ENCODE data around the gene FSTL4.
A peak's percentile ranks its signal among the peaks of the same experiment; 100 is the strongest.

Gene FSTL4

DNA sequence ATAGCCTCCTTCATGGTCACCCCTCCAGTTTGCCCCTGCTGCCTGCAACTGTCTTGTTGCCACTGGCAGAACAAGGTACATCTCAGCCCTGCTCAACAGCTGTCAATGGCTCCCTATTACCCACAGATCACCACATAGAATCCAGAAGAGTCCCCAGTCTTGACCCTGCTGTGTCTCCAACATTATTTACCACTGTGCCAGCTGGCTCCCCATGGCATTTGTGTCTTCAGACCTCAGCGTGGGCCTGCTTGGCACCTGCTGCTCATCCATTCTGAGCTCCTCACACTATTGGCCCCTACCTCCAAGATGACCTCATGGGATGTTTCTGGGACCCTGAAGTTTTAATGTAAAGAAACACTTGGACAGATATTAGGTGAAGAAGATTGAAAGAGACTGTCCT is 358.7 kb downstream of the FSTL4 start:
- no peak for DNase-seq (ENCODE audit: insufficient read length, low spot score)
- no peak for FAIRE-seq

DNA sequence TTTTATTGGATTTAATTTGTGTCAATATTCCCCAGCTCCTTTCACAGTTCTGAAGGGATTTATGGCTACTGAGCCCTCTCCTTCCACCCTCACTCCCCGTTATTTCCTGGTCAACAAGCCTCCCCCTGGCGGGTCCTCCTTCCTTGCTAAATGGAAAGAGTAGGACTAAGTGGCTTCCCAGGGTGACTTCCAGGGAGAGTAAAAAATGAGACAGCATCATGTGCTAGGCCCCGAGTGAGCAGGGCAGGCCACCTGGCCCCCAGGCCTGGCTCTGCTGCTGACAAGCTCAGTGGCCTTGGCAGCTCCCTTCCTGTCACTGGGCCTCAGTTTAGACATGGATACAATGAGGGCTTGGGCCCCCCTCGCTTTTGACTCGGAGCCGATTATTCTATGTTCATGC is 359.3 kb downstream of the FSTL4 start:
- FAIRE-seq (no peak), DNase-seq (ENCODE audit: insufficient read length, low spot score) (no peak)

DNA sequence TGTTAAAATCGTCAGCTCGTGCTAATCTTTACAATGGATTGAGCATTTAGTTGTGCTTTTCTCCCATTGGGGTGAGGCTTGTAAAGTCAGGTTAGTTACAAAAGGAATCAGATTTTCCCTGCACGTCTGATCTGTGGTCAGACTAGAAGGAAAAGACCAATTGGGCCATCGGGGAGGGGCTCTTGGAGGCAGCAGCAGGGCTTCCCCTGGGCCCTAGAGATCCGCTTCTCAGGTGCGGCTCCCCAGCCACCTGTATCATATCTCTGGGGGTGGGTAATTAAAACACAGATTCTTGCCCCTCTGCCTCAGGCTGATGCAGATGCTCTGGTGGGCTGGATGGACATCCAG is 360.2 kb downstream of the FSTL4 start:
- FAIRE-seq (no peak), DNase-seq (ENCODE audit: insufficient read length, low spot score) (no peak)

DNA sequence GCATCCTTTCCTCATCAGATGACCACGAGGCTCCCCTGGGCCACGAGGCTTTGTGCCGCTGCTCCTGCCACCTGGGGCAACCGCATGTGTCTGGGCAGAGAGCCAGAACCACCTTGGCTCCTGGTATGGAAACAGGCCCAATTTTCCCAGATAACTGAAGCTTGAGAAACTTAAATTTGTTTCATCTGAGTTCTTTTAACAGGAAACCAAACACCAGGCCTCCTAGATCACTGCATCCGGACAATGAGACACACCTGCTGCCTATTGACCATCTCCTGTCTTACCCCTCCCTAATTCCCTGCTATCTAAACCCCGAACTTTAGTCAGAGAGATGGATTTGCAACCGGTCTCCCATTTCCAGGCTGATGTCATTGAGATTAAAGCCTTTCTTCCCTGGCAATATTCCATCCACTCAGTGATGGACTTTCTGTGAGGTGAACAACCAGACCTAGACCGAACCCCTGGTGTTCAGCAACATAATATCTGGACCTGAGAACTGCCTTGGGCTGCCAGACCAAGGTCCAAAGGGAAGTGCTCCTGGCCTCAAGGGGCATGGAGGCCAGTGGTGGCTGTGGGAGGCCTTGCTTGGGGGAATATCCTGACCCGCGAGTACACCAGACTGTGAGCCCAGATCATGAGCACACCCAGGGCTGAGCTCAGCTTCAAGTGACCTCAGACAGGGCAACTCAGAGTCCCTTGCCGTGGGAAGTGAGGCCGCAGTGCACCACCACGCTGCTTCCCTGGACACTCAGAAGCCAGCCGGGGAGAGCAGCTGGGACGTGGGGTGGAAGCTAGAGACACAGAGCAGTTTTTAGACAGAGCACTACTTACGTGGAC is 360.8 kb downstream of the FSTL4 start:
- FAIRE-seq: no peak
- no peak for DNase-seq (ENCODE audit: insufficient read length, low spot score)

DNA sequence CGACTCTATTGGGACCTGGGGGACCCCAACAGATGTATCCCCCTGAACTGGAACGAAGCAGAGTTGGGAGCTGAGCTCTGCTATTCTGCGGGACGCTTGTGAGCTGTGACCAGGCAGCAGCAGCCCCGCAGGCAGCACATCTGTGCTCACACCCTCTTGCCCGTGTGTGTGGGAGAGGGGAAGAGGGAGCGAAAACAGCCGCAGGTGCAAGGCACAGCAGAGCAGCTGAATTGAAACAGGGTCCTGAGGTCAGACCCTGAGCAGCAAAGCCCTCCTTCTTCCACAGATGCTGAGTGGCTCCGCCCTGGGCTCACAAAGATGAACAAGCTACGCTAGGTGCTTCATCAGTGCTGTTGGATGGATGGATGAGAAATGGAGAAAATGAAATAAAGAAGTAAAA is 361.8 kb downstream of the FSTL4 start:
- DNase-seq (ENCODE audit: insufficient read length, low spot score): no peak
- FAIRE-seq: no peak

DNA sequence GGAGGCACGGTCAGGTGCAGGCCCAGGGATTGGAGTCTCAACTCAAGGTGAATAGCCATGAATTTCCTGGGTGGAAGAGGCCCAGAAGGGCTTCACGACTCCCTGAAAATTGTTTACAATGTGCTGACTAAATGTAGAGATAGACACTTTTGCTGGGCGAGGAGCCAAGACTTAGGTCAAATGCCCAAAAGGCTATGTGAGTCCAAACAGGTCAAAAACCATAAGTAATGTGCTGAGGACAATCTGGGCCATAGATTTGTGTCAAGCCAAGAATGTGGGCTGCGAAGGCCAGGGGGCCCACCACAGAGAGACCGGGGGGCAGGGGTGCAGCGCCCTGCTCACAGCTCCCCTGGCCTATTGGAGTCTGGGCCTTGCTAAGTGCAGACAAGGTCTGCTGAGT is 362.7 kb downstream of the FSTL4 start:
- DNase-seq (ENCODE audit: insufficient read length, low spot score): no peak
- FAIRE-seq: no peak

DNA sequence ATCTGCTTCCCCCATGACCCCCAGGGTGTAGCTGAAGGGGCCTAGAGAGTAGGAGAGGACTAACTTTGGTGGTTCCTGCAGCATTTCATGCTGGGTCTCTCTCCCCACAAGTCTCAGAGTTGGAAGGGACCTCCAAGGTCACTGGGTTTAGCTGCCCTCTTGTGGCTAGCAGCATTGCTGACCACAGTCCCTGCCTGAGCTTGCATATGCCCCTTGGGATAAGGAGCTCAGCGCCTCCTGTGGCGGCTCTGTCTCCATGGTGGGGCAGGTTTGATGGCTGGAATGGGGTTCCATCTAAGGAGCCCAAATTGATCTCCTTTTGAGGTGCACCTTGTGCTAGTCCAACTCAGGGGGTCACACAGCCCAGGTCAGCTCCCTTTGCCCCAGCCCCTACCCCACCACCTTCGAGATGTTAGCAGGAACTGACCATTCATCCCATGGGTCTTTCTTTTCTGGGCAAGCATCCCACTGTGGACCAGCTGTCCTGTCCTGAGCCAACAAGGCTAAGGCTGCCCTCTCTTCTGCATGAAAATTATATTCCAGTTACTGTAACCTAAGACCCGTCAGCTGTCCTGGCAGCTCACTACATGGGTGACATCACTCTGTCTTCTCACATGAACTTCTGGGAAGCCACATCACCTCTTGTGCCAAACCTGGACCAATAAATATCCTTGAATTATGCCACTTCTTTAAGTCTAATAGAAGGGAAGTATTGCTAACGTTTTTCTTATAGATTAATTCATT is 364.3 kb downstream of the FSTL4 start:
- no peak for DNase-seq (ENCODE audit: insufficient read length, low spot score)
- FAIRE-seq: no peak

DNA sequence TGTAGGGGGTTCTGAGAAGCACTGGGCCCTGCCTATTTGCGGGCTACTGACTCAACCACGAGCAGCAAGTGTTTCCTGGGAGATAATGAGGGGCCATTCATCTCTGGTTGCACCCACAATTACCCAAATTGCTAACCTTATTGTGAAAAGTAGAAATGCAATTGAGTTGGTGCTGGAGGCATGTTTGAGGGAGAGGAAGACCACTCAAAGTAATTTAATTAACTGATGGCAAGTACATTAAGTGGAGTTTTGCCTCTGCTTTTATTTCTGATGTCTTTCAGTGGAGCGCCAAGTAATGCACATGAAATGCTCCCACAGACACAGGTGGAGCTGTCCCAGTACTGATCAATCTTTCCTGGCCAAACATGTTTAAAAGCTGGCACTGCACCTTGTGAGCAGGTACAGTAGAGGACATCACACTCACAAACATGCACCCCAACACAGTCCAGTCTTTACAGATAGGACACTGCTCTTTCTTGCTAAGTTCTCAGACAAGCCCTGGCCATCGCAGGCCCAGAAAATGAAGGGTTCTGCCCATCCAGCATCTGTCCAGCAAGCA is 365.1 kb downstream of the FSTL4 start:
- FAIRE-seq (no peak), DNase-seq (ENCODE audit: insufficient read length, low spot score) (no peak)

DNA sequence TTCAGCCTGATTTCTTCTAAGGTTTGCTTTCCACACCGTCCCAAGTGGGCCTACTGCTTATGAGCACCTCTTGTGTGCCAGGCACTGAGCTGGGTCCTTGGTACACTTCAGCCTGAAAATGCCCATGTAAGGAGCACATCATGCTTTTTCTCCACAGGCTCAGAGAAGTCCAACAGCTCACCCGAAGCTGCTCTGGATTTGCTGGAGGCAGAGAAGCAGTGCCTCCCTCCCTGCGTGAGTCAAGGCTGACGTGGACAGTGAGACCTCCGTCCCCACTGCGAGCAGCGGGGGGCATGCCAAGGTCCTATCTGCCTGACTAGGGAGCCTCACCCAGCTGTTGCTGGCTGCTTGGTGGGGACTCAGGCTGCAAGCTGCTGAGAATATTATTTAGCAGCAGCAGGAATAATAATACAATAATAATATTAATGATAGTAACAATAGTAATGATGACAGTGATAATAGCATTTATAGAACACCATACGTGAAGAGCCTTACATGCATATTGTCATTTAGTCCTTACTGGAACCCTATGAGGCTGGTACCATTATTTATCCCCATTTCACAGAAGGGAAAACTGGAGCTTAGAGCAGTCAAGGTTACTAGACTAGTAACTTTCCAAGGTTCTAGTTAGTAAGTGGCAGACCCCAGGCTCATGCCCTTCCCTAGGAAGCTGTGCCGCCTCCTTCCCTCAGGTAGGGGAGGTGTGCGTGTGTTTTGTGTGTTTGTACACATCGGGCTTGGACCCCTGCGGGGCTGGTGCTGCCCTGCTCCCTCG is 365.8 kb downstream of the FSTL4 start:
- DNase-seq (ENCODE audit: insufficient read length, low spot score) (no peak), FAIRE-seq (no peak)

DNA sequence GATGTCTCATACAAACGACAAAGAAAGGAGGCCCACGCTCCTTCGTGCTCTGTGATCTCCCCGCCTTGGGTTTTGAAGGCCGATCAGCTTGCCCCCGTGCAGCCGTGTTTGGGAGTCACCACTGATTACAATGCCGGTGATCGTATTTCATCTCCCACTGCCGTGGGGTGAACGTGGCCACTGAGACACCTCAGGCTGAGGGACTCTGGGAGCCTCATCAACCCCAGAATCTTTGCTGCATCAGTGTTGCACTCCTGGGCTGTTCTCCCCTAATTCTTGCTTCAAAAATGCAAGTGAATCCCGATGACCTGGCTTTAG is 366.3 kb downstream of the FSTL4 start:
- no peak for FAIRE-seq

DNA sequence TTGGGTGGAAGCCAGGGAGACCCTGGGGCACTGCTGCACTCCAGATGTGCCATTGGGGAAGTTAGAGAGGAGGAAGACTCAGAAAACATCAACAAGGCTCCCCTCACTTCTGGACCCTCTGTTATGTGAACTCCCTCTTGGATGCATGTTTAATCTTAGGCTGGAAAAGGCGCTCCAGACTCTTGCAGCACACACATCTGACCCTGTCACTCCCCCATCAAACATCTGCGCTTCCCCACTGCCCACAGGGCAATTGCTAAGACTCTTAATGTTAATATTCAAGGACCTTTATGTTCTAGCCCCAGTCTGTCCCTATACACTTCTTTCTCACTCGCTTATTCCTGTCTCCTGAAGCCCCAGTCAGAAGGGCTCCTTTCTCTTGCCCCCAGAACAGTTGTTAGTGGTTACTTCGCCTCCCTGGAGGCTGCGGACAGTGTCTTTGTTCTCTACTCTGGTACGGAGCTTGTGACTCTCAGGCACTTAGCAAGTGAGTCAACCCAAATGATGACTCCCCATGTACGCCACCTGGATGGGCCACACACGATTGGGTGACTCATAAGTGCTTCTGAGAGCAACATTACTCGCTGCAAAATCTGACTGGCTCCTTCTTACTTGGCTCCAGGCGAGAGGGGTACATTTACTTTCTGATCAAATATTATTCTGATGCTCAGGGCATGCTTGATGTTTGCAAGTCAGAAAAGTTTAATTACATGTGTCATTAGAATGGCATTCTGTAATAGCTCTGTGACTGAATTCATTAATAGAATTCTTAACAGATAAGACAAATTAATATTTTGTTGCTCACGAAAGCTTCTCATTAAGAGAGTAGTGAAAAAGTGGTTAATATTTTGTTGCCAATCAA is 366.9 kb downstream of the FSTL4 start:
- DNase-seq (ENCODE audit: insufficient read length, low spot score) (no peak), FAIRE-seq (no peak)

More for the DNA sequence above, 366.3 kb downstream of the FSTL4 start:
- DNase-seq (ENCODE audit: insufficient read length, low spot score): no peak

DNA sequence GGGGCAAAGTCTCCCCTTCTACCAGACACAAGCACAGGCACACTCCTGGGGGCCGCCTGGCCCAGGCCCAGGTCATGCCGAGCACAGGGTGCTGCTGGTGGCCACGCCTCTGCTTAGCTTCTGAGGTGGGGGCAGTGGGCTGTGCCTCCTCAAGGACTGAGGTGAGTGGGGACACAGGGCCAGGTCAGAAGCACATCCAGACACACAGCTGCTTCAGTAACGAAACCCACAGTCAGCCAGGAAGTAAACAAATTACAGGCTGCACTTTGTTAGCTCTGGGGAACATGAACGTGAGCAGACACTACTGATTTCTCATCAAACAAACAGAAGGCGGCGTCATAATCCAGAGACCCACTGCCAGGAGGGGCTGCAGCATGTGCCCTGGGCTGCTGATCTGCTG is 368.1 kb downstream of the FSTL4 start:
- FAIRE-seq: no peak
- peak; percentile 44 for DNase-seq (ENCODE audit: insufficient read length, low spot score)

DNA sequence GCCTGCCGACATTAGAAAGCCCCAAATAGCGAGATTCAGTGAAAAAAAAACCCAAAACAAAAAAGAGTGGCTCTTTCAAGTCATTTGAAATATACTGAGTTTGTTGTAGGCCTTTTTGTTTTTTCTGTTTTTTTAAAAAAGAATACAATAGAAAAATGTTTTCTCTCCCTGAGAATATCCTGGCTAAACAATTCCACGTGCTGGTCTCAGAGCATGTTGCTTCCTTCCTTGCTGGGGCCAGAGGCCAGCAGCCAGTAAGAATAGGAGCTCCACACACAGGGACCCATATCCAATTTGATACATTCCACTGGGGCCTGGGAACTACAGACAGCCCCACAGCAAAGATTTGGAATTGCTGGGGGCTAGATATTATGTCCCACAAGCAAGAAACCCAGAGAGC is 369.1 kb downstream of the FSTL4 start:
- no peak for DNase-seq (ENCODE audit: insufficient read length, low spot score)

DNA sequence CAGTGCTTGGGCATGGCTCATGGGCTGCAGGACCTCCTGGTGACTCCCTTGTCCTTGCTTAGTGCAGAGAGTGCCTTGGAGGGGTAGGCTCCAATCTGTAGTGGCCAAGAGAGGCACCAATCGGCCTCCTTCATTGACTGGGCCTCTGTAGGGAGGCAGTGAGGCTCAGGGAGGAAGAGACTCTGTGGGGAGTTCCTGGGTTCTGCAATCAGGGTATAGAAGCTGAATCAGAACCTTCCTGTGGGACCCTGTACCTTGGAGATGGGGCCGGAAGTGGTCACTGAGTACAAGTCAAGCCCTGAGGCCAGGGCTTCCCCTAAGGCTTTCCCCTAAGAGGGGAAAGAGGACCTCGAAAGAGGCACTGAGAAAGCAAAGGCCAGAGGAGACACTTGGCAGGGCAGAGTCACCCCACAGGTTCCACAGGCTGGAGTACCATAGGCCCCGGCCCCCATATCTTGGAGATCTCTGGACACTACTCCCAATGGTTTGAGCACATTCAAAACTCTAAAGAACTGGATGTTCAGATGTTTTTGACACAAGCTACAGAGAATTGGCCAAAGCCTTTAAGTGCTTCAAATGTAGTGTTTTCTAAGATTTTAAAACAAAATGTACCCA is 370.0 kb downstream of the FSTL4 start:
- no peak for FAIRE-seq
- peak; percentile 28 for DNase-seq (ENCODE audit: insufficient read length, low spot score)

More for the DNA sequence above, 369.1 kb downstream of the FSTL4 start:
- no peak for FAIRE-seq

DNA sequence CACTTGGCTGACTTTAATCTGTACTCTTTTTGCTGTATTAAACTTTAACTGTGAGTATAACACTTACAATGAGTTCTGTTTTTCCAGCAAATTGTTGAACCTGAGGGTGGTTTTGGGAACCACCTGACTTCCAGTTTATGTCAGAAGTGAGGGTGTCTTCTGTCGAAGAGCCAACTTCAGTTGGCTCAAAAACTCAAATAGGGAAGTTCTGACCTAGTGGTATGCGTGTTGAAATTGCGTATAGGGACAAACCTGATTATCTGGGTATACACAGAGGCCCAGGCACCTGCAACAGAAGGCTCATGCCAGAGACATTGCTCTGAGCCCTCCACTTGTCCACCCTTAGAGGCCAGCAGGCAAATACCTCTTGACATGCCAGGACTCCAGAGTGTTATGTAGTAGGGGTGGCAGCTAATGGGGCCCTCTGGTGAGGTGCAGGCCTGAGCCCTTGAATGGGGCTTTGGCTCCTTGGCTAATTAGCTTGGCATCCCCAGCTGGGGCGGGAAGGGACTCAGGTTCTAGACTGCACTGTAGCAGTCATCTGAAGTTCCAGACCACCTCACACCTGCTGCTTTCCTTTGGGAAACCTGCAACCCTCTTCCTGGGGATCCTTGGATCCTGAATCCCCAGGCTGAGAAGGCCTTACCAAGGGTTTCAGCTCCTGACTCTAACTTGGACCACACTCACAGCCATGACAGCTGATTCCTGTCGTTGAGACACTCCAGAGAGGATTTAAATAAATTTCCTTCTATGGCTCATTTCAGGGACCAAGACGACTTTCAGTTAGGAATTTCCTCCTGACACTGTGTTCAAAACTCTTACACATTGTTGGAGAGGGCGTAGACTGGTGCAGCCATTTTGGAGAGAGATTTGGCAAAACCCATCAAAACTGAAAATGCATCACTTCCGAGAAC is 370.9 kb downstream of the FSTL4 start:
- no peak for DNase-seq (ENCODE audit: insufficient read length, low spot score)
- no peak for FAIRE-seq

DNA sequence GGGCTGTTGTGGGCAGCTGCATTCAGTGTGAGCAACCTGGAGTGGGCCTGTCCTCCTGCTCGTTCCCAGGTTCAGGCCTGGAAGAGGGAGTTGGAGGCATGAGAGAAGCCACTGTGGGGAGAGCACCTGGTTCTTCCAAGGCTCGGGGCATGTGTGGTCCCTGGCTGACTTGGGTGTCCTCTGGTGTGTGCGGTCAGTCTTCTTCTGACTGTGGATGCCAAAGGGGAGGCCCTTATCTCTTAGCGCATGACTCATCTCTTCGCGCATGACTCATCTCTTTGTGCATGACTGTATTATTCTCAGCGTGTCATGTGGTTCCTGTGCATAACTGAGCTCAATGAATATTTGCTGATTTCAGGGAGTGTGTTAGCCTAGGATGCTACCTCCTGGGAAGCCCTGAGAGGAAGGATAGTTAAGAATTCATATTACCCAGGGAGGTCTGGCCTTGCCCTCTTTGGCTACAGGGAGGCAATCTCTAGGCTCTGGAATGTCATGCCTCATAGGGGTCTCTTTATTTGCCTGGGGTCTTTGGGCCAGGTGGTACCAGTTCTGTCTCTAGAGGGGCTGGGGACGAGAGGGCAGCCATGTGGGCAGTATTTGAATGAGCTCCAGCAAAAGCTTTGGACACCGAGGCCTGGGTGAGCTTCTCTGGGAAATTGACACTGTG is 371.8 kb downstream of the FSTL4 start:
- DNase-seq (ENCODE audit: insufficient read length, low spot score) (peak; percentile 43), FAIRE-seq (peak; percentile 67)

DNA sequence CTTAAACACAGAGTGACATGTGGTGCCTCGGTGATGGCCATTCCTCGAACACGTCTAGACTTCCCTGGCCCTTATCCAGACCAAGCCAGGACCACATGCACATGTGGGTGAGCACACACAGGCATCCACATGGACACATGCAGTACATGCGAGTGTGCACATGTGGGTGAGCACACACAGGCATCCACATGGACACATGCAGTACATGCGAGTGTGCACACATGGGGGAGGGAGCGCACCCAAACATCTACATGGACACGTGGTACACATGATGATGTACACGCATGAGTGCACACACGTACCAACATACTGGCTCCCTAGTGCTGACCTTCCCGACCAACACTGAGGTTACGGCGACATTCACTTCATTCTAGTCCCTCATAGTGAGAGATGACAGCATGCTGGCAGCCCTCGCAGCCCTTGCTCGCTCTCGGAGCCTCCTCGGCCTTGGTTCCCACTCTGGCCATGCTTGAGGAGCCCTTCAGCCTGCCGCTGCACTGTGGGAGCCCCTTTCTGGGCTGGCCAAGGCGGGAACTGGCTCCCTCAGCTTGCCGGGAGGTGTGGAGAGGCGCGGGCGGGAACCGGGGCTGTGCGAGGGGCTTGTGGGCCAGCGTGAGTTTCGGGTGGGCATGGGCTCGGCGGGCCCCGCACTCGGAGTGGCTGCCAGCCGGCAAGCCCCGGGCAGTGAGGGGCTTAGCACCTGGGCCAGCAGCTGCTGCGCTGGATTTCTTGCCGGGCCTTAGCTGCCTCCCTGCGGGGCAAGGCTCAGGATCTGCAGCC is 373.7 kb downstream of the FSTL4 start:
- FAIRE-seq (no peak), DNase-seq (ENCODE audit: insufficient read length, low spot score) (no peak)

DNA sequence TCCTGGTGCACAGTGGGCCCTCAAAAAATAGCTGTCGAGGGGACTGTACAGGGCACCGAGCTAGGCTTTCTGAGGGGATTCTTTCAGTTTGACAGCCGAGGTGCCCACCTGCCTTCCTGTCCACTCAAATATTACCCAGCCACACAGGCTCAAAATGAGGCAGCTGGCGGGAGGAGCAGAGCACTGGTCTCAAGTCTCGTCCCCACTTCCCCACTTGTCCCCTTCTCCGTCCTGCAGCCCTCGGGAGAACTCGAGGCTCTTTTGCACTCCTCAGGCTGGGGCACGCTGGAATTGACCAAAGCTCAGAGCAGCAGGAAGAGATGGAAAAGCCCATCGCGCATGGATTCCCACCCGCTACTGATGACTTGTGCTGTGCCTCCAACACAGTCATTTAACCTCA is 375.4 kb downstream of the FSTL4 start:
- no peak for DNase-seq (ENCODE audit: insufficient read length, low spot score)
- no peak for FAIRE-seq

Data from GM19239 (cell line).